HG02981 (cell line): ENCODE measurements around the gene NRP2.

ENCODE experiments used
- ATAC-seq: cut with Tn5 transposase; IDR thresholded peaks from one replicate; pipeline ENCODE4 v1.9.1; 2021; ENCODE audit warnings: mild to moderate bottlenecking, moderate library complexity; ENCODE audit not compliant: unreplicated experiment

Gene NRP2

DNA sequence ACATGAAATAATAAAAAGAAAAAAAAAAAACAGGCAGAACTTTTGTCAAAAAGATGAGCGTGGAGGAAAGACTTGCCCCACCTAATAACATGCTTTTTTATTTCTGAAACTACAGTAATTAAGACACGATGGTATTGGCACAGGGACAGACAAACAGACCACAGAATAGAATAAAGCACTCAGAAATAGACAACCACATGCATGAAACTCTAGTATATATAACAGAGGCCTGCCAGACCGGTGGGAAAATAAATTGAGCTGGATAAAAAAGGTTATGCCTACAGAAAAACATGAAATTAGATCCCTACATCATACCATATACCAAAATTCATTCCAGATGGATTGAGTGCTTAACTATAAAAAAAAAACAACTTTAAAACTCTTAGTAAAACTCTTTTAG is 163.1 kb downstream of the NRP2 start:
- ATAC-seq, result no peak
